Prostate gland (tissue), 2 donors: ENCODE data around the gene OTOA.
"Not testable (repeated sequence)": the region's sequence is repeated elsewhere in the genome, so short reads cannot be mapped to it uniquely, and the experiment has no call there.

Source experiments
- POLR2AphosphoS5 ChIP-seq: sonication (generic); formaldehyde crosslinking; IDR thresholded peaks from one replicate; pipeline ENCODE4 v1.6.1; 2017; ENCODE audit warnings: antibody characterized with exemption
- TF ChIP-seq, protein P1 (sequence below), 4 experiments: fragments of 200-600 bp in 2 of 4; fragments of 450-650 bp in 2 of 4; sonication (generic) in 2 of 4; IDR thresholded peaks; 1 replicate in 3 of 4; 2 replicates in 1 of 4; pipeline ENCODE4 v1.5.1; 2016 to 2019; ENCODE audit warnings: antibody characterized with exemption in 4 of 4, mild to moderate bottlenecking in 2 of 4, moderate library complexity in 2 of 4

GRCh38 chr16:21772547-21773206, 108.9 kb downstream of the OTOA start:
- TF ChIP-seq, protein P1, sequence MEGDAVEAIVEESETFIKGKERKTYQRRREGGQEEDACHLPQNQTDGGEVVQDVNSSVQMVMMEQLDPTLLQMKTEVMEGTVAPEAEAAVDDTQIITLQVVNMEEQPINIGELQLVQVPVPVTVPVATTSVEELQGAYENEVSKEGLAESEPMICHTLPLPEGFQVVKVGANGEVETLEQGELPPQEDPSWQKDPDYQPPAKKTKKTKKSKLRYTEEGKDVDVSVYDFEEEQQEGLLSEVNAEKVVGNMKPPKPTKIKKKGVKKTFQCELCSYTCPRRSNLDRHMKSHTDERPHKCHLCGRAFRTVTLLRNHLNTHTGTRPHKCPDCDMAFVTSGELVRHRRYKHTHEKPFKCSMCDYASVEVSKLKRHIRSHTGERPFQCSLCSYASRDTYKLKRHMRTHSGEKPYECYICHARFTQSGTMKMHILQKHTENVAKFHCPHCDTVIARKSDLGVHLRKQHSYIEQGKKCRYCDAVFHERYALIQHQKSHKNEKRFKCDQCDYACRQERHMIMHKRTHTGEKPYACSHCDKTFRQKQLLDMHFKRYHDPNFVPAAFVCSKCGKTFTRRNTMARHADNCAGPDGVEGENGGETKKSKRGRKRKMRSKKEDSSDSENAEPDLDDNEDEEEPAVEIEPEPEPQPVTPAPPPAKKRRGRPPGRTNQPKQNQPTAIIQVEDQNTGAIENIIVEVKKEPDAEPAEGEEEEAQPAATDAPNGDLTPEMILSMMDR (IDR thresholded peaks at IDR 0.05), result not testable (repeated sequence)
- not testable (repeated sequence) for TF ChIP-seq POLR2AphosphoS5
